NK-92 (cell line): Measurements from ENCODE around the gene RYR2.

Experiments
- DNase-seq: peaks from one replicate; lab custom pipeline; 2025; ENCODE audit not compliant: unreplicated experiment; lab: John Stamatoyannopoulos, UW

Gene RYR2

DNA sequence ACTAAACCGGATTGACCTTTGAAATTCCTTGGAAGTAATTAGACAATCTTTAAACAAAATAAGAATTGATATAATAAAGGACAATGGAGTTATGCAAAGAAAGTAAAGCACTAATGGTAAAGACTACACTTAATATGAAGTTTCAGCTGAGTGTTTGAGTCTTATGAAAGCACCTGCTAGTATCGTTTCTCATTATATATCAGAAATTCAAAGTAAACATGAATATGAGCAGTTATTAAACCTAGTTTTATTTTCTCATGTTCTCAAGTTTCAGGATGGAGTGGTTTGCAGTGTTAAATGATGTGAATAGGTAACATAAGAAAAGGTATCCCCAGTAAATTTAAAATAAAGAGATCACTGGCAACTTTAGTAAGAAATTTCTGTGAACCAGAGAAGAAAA lies 660.2 kb downstream of the RYR2 start:
- DNase-seq = no peak

DNA sequence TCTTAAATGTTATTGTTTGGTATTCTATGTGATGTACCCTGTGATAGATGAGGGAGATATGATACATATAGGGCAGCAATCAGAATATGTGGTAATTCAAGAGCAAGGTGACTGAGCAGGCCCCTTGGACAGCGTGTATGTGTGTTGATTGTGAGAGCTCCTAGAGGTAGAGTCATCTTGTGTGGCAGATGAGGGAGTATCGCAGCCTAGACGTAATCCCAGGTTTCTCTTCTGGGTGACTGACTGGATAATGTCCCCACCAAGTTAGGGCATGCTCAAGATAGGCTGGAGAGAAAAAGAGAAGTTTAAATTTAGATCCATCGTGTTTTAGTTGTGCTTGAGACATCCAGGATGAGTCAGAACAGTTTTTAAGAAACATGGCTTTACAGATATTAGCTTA lies 663.5 kb downstream of the RYR2 start:
- no peak for DNase-seq

DNA sequence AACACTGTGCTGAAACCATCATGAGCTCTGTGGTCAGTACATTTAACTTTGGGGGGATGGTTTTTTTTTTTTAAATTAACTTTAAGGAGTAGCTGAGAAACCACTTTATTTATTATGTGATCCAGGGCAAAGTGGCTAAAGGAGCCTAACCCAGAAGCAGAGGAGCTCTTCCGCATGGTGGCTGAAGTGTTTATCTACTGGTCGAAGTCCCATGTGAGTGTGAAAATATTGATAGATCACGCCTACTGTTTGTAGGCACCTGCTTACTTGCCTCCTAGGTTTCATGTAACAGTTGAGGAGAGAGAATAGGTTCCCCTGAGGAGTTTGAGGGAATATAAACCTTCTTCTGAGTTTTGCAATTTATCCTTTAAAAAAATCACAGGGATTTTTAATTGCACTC lies 667.4 kb downstream of the RYR2 start:
- DNase-seq = no peak

GRCh38 chr1:237711281-237711680 lies 669.3 kb downstream of the RYR2 start:
- DNase-seq = no peak

DNA sequence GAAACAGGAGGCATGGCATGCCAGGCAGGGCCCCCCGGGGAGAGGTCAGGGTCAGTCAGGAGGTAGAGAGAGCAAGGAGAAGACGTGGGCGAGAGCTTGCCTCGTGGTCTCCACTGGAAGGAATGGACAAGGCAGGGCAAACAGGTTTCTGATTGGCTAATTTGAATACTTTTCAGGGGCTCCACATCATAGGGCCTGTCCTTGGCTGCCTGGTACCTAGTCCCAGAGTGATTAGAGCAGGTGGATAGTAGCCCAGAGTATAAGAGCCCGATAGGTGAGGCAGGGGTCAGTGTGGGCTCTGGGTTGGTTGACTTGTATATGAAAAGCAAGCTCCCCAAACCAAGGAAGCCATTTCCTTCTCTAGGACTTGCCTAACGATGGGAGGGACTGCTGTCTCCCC lies 670.1 kb downstream of the RYR2 start:
- DNase-seq = no peak

GRCh38 chr1:237712586-237713157 lies 670.7 kb downstream of the RYR2 start:
- no peak for DNase-seq

GRCh38 chr1:237713916-237714315 lies 671.9 kb downstream of the RYR2 start:
- no peak for DNase-seq

GRCh38 chr1:237717106-237717505 lies 675.1 kb downstream of the RYR2 start:
- no peak for DNase-seq

DNA sequence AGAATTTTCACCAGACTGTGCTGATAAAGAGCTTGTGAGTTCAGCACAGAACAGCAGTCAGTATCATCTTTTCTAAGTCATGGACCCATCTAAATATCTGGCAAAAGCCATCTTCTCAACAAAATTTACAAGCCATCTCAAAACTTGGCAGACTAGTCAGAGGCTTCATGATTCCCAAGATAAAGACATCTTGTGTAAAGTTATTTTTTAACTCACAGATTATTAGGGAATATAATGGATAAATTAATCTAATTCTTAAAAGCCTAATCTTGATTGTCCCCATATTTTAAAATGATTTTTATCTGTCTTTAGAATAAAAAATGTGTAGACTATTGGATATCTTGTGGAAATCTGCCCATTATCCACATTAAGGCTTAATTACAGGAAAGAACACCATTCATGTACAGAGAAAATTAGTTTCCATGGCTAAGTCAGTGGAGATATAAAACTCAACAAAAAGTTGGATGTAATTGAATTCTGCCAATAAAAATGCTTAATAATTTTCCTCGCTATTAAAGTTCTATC lies 688.9 kb downstream of the RYR2 start:
- no peak for DNase-seq

- DNase-seq = no peak
Observed at GRCh38 chr1:237732657-237733056, 690.7 kb downstream of the RYR2 start.

- no peak for DNase-seq
Observed at GRCh38 chr1:237736372-237737029, 694.5 kb downstream of the RYR2 start.

DNA sequence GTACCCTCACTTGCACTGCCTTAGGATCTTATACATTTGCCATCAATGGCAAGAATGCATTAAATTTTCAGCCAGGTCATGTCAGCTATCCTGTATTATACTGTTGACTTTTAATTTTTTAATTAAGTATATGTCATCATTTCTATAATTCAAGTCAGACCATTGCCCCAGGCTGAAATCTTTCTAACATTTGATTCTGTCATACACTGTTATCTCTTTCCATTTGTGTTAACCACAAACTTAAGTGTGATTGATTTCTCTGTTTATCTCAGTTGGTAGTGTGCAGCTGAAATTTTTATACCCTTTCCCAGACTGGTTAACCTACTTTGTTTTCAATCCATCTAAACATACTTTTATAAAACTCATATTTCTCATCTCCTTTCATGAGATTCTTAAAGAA lies 695.5 kb downstream of the RYR2 start:
- DNase-seq = no peak

- no peak for DNase-seq
Observed at GRCh38 chr1:237737938-237738610, 696.1 kb downstream of the RYR2 start.

DNA sequence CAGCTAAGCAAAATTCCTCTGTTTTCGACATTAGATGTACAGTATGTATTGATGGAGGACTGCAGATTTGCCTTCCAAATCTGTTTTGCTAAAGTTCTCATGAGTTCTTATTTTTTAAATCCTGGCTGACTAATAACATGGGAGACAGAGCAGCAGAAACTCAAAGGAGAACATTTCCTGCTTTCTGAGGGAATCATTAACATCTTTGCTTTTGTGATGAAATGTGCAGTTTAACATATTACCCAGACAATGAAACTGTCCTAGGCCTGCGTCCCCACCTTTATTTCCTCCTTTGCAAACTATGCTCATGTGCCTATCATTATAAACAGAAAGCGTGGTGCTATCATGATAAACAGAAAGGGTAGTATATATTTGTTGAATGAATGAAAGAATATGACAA lies 698.9 kb downstream of the RYR2 start:
- DNase-seq = no peak

DNA sequence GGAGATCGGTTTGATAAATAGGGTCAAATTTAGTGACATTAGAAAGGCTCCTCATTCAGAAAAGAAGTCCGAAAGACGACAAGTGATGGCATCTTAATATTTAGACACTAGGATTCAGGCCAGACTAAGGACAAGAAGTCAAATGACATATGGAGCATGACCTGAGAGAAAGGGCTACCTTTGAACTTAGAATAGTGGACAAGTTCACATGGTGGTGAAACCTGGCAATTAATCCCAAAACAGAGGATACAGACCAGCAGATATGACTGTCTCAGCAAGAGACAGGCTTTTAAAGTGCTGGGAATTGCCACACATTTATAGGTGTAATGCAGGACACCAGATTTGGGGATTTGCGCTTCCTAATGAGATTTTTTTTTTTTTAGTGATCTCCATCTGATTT lies 703.6 kb downstream of the RYR2 start:
- DNase-seq = no peak

- DNase-seq = no peak
Observed at GRCh38 chr1:237748171-237748960, 706.4 kb downstream of the RYR2 start.

- DNase-seq = no peak
Observed at GRCh38 chr1:237749122-237749521, 707.1 kb downstream of the RYR2 start.

DNA sequence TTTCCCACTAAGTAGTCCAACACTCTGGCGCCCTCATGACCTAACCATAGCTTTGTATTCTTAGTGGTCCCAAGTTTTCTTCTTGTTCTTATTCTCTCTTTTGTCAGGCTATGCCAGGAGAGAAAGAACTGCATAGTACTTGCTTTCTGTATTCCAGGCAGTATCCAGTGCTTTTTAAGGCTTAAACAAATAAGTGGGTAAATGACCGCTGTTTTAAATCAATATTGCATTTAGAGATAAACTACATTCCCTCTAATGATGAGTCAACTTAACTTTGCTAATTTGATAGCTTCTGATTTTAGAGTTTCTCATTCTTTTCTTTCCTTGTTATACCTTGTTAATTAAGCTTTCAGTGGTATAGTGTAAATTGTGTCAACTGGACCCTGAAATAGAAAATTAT lies 709.1 kb downstream of the RYR2 start:
- DNase-seq = no peak

DNA sequence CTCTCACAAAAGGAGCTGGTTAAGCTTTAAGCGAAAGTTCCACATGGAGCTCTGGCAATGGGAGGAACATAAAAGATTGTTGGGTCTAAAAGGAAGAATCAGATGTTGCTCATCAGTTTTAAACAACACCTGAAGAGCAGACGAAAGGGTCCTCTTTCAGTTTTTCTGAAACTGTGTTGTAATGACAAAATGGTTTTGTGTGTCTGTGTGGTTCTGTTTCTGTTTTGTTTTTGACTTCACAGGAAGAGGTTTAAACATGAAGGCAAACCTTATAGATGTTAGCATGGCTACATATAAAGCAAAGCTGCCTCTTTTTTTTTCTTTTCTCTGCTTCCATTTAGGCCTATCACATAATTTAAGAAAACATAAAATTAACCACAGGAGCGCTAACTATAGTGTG lies 712.6 kb downstream of the RYR2 start:
- no peak for DNase-seq

GRCh38 chr1:237756304-237756967 lies 714.5 kb downstream of the RYR2 start:
- DNase-seq = no peak

- no peak for DNase-seq
Observed at GRCh38 chr1:237759377-237759776, 717.4 kb downstream of the RYR2 start.
